Osteocyte (in vitro differentiated cells): ENCODE results near the gene ANK3. TPM values are rescaled to one million over a fixed set of nuclear protein-coding genes. Genes with fewer than 3 reads are reported as not detected.

Experiments
- DNase-seq: peaks from one replicate; pipeline ENCODE4 v3.0.0; 2021; ENCODE audit warnings: mixed read lengths; ENCODE audit not compliant: unreplicated experiment; ENCODE audit errors: extremely low spot score
- H3K27ac Mint-ChIP-seq: one replicate; pipeline ENCODE4 v1.8.0; 2021; ENCODE audit warnings: mild to moderate bottlenecking, mixed read lengths; ENCODE audit not compliant: unreplicated experiment
- H3K27me3 Mint-ChIP-seq: one replicate; pipeline ENCODE4 v1.8.0; 2021; ENCODE audit warnings: mixed read lengths; ENCODE audit not compliant: unreplicated experiment
- H3K36me3 Mint-ChIP-seq: one replicate; pipeline ENCODE4 v1.8.0; 2021; ENCODE audit warnings: mixed read lengths; ENCODE audit not compliant: unreplicated experiment
- H3K4me1 Mint-ChIP-seq: one replicate; pipeline ENCODE4 v1.8.0; 2021; ENCODE audit warnings: mixed read lengths; ENCODE audit not compliant: unreplicated experiment
- H3K4me3 Mint-ChIP-seq: one replicate; pipeline ENCODE4 v1.8.0; 2021; ENCODE audit warnings: mild to moderate bottlenecking, moderate library complexity, mixed read lengths; ENCODE audit not compliant: unreplicated experiment
- H3K9me3 Mint-ChIP-seq: one replicate; pipeline ENCODE4 v1.8.0; 2021; ENCODE audit warnings: mixed read lengths; ENCODE audit not compliant: unreplicated experiment
- CTCF ChIP-seq: fragments of 200-600 bp; sonication (generic); IDR thresholded peaks from 2 replicates; pipeline ENCODE4 v1.5.0; 2021; ENCODE audit warnings: antibody characterized with exemption, mild to moderate bottlenecking, moderate library complexity
- total RNA-seq: library from RNA; stranded (reverse); gene quantifications from 2 replicates; pipeline ENCODE4 v1.2.1, GENCODE V29; 2021

The ANK3 gene
- total RNA-seq, 1 donor from 2014 or later, result 22.0 TPM

GRCh38 chr10:60380781-60381180, 8.9 kb downstream of the ANK3 start:
- TF ChIP-seq CTCF, result no peak
- Mint-ChIP-seq H3K4me1 (peaks cover 38% of the 10 kb centered on the region), H3K36me3 (no peaks in the 10 kb centered on the region), H3K27ac (no peak overlapping the region), H3K4me3 (no peak overlapping the region), H3K27me3 (no peaks in the 10 kb centered on the region), H3K9me3 (no peaks in the 10 kb centered on the region)
- no peak for DNase-seq

- Mint-ChIP-seq H3K4me1 (peaks cover 13% of the 10 kb centered on the region), H3K27ac (no peak overlapping the region), H3K4me3 (no peak overlapping the region), H3K9me3 (no peaks in the 10 kb centered on the region), H3K27me3 (no peaks in the 10 kb centered on the region), H3K36me3 (no peaks in the 10 kb centered on the region)
- no peak for DNase-seq
- TF ChIP-seq CTCF, result no peak
Observed at GRCh38 chr10:60377955-60378354, 11.7 kb downstream of the ANK3 start.

- no peaks in the 10 kb centered on the region for H3K36me3 Mint-ChIP-seq
Observed at GRCh38 chr10:60377042-60377352, 12.7 kb downstream of the ANK3 start.

GRCh38 chr10:60376221-60377041, 13.2 kb downstream of the ANK3 start:
- Mint-ChIP-seq H3K27me3 (no peaks in the 10 kb centered on the region), H3K27ac (no peak overlapping the region), H3K4me3 (no peak overlapping the region), H3K36me3 (no peaks in the 10 kb centered on the region), H3K9me3 (no peaks in the 10 kb centered on the region), H3K4me1 (peaks cover 15% of the 10 kb centered on the region)
- DNase-seq, result no peak
- TF ChIP-seq CTCF, result no peak

More at GRCh38 chr10:60377042-60377352, 12.7 kb downstream of the ANK3 start:
- no peaks in the 10 kb centered on the region for H3K9me3 Mint-ChIP-seq
- no peak overlapping the region for H3K27ac Mint-ChIP-seq
- no peak for DNase-seq
- H3K4me3 Mint-ChIP-seq, result no peak overlapping the region
- TF ChIP-seq CTCF, result no peak
- H3K27me3 Mint-ChIP-seq, result no peaks in the 10 kb centered on the region
- peaks cover 13% of the 10 kb centered on the region for H3K4me1 Mint-ChIP-seq

GRCh38 chr10:60375293-60376004, 14.2 kb downstream of the ANK3 start:
- no peaks in the 10 kb centered on the region for H3K36me3 Mint-ChIP-seq
- H3K4me1 Mint-ChIP-seq, result peaks cover 16% of the 10 kb centered on the region
- DNase-seq, result no peak
- no peaks in the 10 kb centered on the region for H3K27me3 Mint-ChIP-seq
- no peak for TF ChIP-seq CTCF
- H3K4me3 Mint-ChIP-seq, result no peak overlapping the region
- no peaks in the 10 kb centered on the region for H3K9me3 Mint-ChIP-seq
- H3K27ac Mint-ChIP-seq, result no peak overlapping the region
